Lower lobe of right lung (tissue), 2 donors: Measurements from ENCODE around the gene RANGRF. TPM values are rescaled to one million over a fixed set of nuclear protein-coding genes. Genes with fewer than 3 reads are reported as not detected.
"Not testable (repeated sequence)": the region's sequence is repeated elsewhere in the genome, so short reads cannot be mapped to it uniquely, and the experiment has no call there.

ENCODE experiments used
- ATAC-seq, 2 donors: fragments of 200-7000 bp; cut with Tn5 transposase; one replicate each; pipeline ENCODE4 v1.9.1; 2020 to 2022; ENCODE audit warnings: mild to moderate bottlenecking in 2 of 2, moderate library complexity in 2 of 2
- DNase-seq: peaks from one replicate; pipeline ENCODE4 v3.0.0-alpha.2; 2020
- H3K27ac ChIP-seq: fragments of 200-600 bp; one replicate; pipeline ENCODE4 v1.8.0; 2022
- H3K27me3 ChIP-seq: fragments of 200-600 bp; one replicate; pipeline ENCODE4 v1.8.0; 2022; ENCODE audit warnings: low read depth
- H3K36me3 ChIP-seq: fragments of 200-600 bp; one replicate; pipeline ENCODE4 v1.8.0; 2022; ENCODE audit warnings: mild to moderate bottlenecking
- H3K4me1 ChIP-seq: fragments of 200-600 bp; one replicate; pipeline ENCODE4 v1.8.0; 2022
- H3K4me3 ChIP-seq: fragments of 200-600 bp; one replicate; pipeline ENCODE4 v1.8.0; 2022; ENCODE audit warnings: mild to moderate bottlenecking
- H3K9me3 ChIP-seq: fragments of 200-600 bp; one replicate; pipeline ENCODE4 v1.8.0; 2022
- CTCF ChIP-seq: fragments of 200-600 bp; IDR thresholded peaks from one replicate; pipeline ENCODE4 v1.8.0; 2022; ENCODE audit warnings: antibody characterized with exemption, mild to moderate bottlenecking
- intact Hi-C: fragments of 100-400 bp; cut with DNase I; formaldehyde crosslinking; loops from one replicate; pipeline ENCODE4 v1.11.0; 2022
- long read RNA-seq: library from polyadenylated mRNA; unstranded; transcript quantifications from one replicate; pipeline ENCODE4 v2.0.0, GENCODE V29; 2021
- total RNA-seq: library from RNA; stranded (reverse); fragmentation: NEBNext Ultra II Directional; extraction: Animal tissue kit (Norgen Biotek cat#: 25700); gene quantifications from one replicate; pipeline ENCODE4 v1.2.1, GENCODE V29; 2021
- donor health status: DM: no; HTN: yes; CAD: no; lungs with severe emphysema.

The RANGRF gene
- 24.6 TPM for total RNA-seq
- long read RNA-seq, transcript RANGRF-201 (5 exons, 1,009 nt): minor isoform, 8 of 47 reads
- long read RNA-seq, transcript RANGRF-202 (4 exons, 1,074 nt): major isoform, 17 of 47 reads
- long read RNA-seq, partial matches to known transcripts: 8 of 47 reads
- long read RNA-seq, other reads (novel, unspliced or antisense): 5 of 47 reads

GRCh38 chr17:8288336-8289102 is at the start of gene RANGRF:
Gene RANGRF, plus strand, starts transcription at chr17:8288670. Its CDS starts 119 bp downstream, at chr17:8288789.
- H3K36me3 ChIP-seq: no peaks in the 10 kb centered on the region
- intact Hi-C loops: no loop called here
- peak within 1 kb of the TSS; percentile 80 for H3K4me3 ChIP-seq
- peak; percentile 93 for DNase-seq
- H3K27me3 ChIP-seq: no peaks in the 10 kb centered on the region
- peaks cover 34% of the 10 kb centered on the region for H3K4me1 ChIP-seq
- H3K27ac ChIP-seq: peak within 1 kb of the TSS; percentile 94
- peak; percentile 94 to 96 for ATAC-seq
- no peak for TF ChIP-seq CTCF
- no peaks in the 10 kb centered on the region for H3K9me3 ChIP-seq

- ATAC-seq (no peak), DNase-seq (no peak)
- intact Hi-C loops: no loop called here
- peaks cover 47% of the 10 kb centered on the region for H3K36me3 ChIP-seq
- H3K27ac ChIP-seq: no peak overlapping the region
- TF ChIP-seq CTCF: no peak
- peaks cover 16% of the 10 kb centered on the region for H3K4me1 ChIP-seq
- H3K9me3 ChIP-seq: no peaks in the 10 kb centered on the region
- no peak overlapping the region for H3K4me3 ChIP-seq
- H3K27me3 ChIP-seq: no peaks in the 10 kb centered on the region
Observed at GRCh38 chr17:8243827-8244226, 44.6 kb upstream of the RANGRF start.

GRCh38 chr17:8244768-8245167 is 43.7 kb upstream of the RANGRF start:
- ATAC-seq (no peak), DNase-seq (no peak)
- Histone ChIP-seq H3K36me3 (peaks cover 37% of the 10 kb centered on the region), H3K9me3 (no peaks in the 10 kb centered on the region), H3K27ac (no peak overlapping the region), H3K4me1 (peaks cover 21% of the 10 kb centered on the region), H3K4me3 (no peak overlapping the region), H3K27me3 (no peaks in the 10 kb centered on the region)
- intact Hi-C loops: no loop called here
- TF ChIP-seq CTCF: no peak

- TF ChIP-seq CTCF: no peak
- intact Hi-C loops: no loop called here
- H3K36me3 ChIP-seq: peaks cover 11% of the 10 kb centered on the region
- peaks cover 24% of the 10 kb centered on the region for H3K4me1 ChIP-seq
- H3K9me3 ChIP-seq: no peaks in the 10 kb centered on the region
- ATAC-seq: peak; percentile 86 to 89
- H3K27ac ChIP-seq: peak within 1 kb of the TSS; percentile 97
- peak within 1 kb of the TSS; percentile 77 for H3K4me3 ChIP-seq
- peak; percentile 98 for DNase-seq
- H3K27me3 ChIP-seq: no peaks in the 10 kb centered on the region
Observed at GRCh38 chr17:8248751-8249607, 39.5 kb upstream of the RANGRF start, which contains the start of gene PFAS. Gene PFAS, plus strand, starts transcription at chr17:8249289. Its CDS starts 4,649 bp downstream, at chr17:8253938.

- peak overlapping the region; percentile 77 for H3K4me3 ChIP-seq
- intact Hi-C loops: no loop called here
- no peak for TF ChIP-seq CTCF
- peak overlapping the region; percentile 97 for H3K27ac ChIP-seq
- H3K9me3 ChIP-seq: no peaks in the 10 kb centered on the region
- no peaks in the 10 kb centered on the region for H3K27me3 ChIP-seq
- DNase-seq (no peak), ATAC-seq (no peak)
- H3K4me1 ChIP-seq: peaks cover 20% of the 10 kb centered on the region
- peaks cover 17% of the 10 kb centered on the region for H3K36me3 ChIP-seq
Observed at GRCh38 chr17:8249621-8250500, 38.6 kb upstream of the RANGRF start.

GRCh38 chr17:8251411-8251810 is 37.1 kb upstream of the RANGRF start:
- H3K27me3 ChIP-seq, H3K9me3 ChIP-seq, intact Hi-C loops, ATAC-seq, H3K4me3 ChIP-seq, H3K27ac ChIP-seq, DNase-seq: not testable (repeated sequence)
- peaks cover 28% of the 10 kb centered on the region for H3K36me3 ChIP-seq
- peaks cover 17% of the 10 kb centered on the region for H3K4me1 ChIP-seq
